GM21367 (cell line): ENCODE data around the gene BLM.
"Not testable (repeated sequence)": the region's sequence is repeated elsewhere in the genome, so short reads cannot be mapped to it uniquely, and the experiment has no call there.

Experiments used
- ATAC-seq: cut with Tn5 transposase; IDR thresholded peaks from one replicate; pipeline ENCODE4 v1.9.1; 2021; ENCODE audit not compliant: unreplicated experiment

BLM gene

GRCh38 chr15:90840157-90840855, 123.2 kb downstream of the BLM start:
- ATAC-seq: no peak

- no peak for ATAC-seq
Measured at GRCh38 chr15:90840954-90841353, 123.8 kb downstream of the BLM start.

- no peak for ATAC-seq
Measured at GRCh38 chr15:90844696-90845095, 127.5 kb downstream of the BLM start.

GRCh38 chr15:90845201-90845949, 128.2 kb downstream of the BLM start:
- ATAC-seq: peak; percentile 76

GRCh38 chr15:90849424-90849823, 132.3 kb downstream of the BLM start:
- ATAC-seq: not testable (repeated sequence)

- no peak for ATAC-seq
Measured at GRCh38 chr15:90851114-90851513, 134.0 kb downstream of the BLM start.

GRCh38 chr15:90851940-90852339, 134.8 kb downstream of the BLM start:
- no peak for ATAC-seq

- ATAC-seq: no peak
Measured at GRCh38 chr15:90855139-90855538, 138.0 kb downstream of the BLM start.

- no peak for ATAC-seq
Measured at GRCh38 chr15:90857337-90857736, 140.2 kb downstream of the BLM start.

GRCh38 chr15:90857883-90858443, 140.8 kb downstream of the BLM start:
- no peak for ATAC-seq

- no peak for ATAC-seq
Measured at GRCh38 chr15:90859234-90860131, 142.3 kb downstream of the BLM start.

GRCh38 chr15:90860450-90860849, 143.3 kb downstream of the BLM start:
- ATAC-seq: no peak

GRCh38 chr15:90860942-90861675, 144.0 kb downstream of the BLM start:
- no peak for ATAC-seq

GRCh38 chr15:90862487-90862886, 145.3 kb downstream of the BLM start:
- no peak for ATAC-seq

- no peak for ATAC-seq
Measured at GRCh38 chr15:90862964-90863778, 146.0 kb downstream of the BLM start.

- ATAC-seq: no peak
Measured at GRCh38 chr15:90863987-90864386, 146.8 kb downstream of the BLM start.

- ATAC-seq: no peak
Measured at GRCh38 chr15:90864507-90864906, 147.4 kb downstream of the BLM start.

- no peak for ATAC-seq
Measured at GRCh38 chr15:90865702-90866101, 148.6 kb downstream of the BLM start.
